GM21526 (cell line): ENCODE results near the gene MAB21L3.
"Not testable (repeated sequence)": the region's sequence is repeated elsewhere in the genome, so short reads cannot be mapped to it uniquely, and the experiment has no call there.

Source experiments
- ATAC-seq: cut with Tn5 transposase; IDR thresholded peaks from one replicate; pipeline ENCODE4 v1.9.1; 2021; ENCODE audit warnings: moderate library complexity; ENCODE audit not compliant: unreplicated experiment, low FRiP score

Gene MAB21L3

GRCh38 chr1:116131866-116132605, 20.8 kb downstream of the MAB21L3 start:
- no peak for ATAC-seq

GRCh38 chr1:116133696-116134475, 22.7 kb downstream of the MAB21L3 start:
- no peak for ATAC-seq

- no peak for ATAC-seq
These were observed 23.2 kb downstream of the MAB21L3 start for GRCh38 chr1:116134476-116134773.

GRCh38 chr1:116138277-116138792, 27.1 kb downstream of the MAB21L3 start:
- ATAC-seq, result no peak

DNA sequence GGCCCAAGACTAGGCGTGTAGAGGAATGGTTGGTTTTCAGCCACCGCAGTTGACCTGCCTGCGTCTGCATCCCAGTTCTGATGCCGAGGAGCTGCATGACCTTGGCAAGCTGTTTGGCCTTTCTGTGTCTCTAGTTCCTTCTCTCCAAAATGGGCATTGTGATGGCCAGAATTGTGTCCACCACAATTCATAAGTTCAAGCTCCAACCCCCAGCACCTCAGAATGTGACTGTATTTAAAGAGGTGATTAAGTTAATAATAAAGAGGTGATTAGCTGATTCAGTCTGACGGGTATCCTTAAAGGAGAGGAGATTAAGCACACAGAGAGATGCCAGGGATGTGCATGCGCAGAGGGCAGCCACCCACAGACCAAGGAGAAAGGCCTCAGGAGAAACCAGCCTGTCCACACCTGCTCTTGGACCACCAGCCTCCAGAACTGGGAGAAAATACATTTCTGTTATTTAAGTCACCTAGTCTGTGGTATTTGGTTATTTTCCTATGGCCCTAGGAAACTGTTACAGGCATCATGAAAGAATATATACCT, 28.5 kb downstream of the MAB21L3 start:
- ATAC-seq, result no peak

DNA sequence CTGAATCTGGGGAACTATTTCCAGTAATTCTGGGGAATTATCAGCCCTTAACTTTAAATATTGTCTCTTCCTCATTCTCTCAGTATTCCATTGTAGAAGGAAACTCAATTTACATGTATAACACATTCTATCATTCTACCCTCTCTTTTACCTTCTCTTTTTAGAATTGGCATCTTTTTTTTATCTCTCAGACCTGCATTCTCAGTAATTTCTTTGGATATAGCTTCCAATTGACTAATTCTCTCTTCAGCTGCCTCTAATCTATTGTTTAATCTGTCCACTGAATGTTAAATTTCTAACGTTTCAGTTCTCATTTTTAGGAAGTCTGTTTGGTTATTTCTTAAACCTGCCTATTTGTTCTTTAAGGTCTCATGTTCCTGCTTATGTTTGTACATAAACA, 33.0 kb downstream of the MAB21L3 start:
- ATAC-seq, result no peak

DNA sequence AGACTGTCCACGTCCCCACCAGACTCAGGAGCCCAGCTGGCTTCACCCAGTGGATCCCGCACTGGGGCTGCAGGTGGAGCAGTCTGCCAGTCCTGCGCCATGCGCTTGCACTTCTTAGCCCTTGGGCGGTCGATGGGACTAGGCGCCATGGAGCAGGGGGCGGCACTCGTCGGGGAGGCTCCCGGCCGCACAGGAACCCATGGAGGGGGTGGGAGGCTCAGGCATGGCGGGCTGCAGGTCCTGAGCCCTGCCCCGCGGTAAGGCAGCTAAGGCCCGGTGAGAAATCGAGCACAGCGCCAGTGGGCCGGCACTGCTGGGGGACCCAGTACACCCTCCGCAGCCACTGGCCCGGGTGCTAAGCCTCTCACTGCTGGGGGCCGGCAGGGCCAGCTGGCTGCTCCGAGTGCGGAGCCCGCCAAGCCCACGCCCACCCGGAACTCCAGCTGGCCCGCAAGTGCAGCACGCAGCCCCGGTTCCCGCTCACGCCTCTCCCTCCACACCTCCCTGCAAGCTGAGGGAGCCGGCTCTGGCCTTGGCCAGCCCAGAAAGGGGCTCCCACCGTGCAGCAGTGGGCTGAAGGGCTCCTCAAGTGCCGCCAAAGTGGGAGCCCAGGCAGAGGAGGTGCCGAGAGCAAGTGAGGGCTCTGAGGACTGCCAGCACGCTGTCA, 35.4 kb downstream of the MAB21L3 start:
- ATAC-seq, result not testable (repeated sequence)

DNA sequence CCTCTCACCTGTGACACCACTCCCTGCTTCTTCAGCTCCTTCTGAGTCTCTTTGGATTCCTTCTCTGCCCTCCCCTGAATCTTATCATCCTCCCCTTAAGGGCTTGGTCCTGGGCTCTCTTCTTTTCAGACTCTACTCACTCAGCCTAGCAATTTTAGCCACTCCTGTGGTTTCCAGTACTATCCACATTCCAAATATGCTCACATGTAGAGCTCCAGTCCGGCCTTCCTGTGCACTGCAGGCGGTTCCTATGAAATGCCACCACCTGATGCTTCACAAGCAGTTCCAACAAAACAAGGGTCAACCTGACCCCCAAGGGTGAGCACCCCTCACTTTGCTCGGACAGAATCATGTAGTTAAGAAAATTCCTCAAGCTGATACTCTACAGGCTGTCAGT, 35.9 kb downstream of the MAB21L3 start:
- ATAC-seq, result no peak

GRCh38 chr1:116147972-116148371, 36.8 kb downstream of the MAB21L3 start:
- no peak for ATAC-seq

- ATAC-seq, result no peak
These were observed 37.8 kb downstream of the MAB21L3 start for GRCh38 chr1:116148967-116149366.

DNA sequence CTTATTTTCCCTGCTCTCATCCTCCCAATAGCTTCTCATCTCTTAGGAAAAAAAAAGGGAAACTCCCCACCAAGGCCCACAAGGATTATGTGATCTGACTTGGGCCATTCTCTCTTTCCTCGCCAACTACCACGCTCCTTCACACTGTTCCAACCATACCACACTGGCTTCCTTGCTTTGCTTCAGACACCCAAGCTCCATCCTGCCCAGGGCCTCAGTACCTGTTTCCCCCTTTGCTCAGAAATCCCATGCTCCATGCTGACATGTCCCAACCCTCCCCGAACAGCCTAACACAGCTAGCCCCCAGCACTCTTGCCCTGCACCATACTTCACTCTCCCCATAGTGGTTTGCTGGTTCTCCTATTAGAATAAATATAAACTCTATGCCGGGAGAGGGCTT, 39.2 kb downstream of the MAB21L3 start:
- ATAC-seq, result no peak

DNA sequence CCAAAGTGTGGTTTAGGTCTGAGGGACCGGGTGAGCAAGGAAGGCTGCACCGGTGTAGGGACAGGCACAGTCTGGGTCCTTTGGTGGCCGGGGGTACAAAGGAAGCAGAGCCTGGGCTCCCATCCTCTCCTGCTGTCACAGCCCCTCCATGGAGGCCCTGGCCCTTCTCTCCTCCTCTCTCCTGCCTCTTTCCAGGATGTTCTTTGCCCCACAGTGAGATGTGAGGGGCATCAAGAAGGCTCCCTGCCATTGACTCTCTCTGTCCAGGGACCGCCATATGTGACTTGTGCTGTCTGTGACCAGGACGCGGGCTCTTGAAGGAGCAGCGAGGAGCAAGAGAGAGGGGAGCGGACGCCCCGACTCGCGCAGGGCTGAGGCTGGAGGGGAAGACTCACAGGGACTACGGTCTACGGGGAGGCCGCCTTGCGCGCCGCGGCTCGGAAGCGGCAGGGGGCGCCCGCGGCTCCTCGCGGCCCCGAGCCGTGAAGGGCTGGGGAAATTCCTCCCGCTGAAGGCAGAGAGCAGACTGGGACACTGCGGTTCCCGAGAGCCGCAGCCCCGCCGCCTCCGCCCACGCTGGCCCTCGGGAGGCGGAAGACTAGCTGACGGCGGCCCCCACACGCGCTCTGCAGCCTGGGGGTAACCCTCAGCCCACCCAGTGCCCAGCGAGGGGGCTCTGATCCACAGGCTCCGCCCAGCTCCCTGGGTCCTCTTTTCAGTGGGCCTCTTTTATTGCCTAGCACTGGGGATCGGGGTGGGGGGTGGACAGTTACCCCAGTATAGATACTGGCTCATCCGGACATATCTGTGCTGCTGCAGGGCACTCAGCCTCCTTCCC, 40.8 kb downstream of the MAB21L3 start:
- ATAC-seq, result peak; percentile 93

GRCh38 chr1:116152577-116152943, 41.4 kb downstream of the MAB21L3 start:
- ATAC-seq, result no peak

GRCh38 chr1:116152950-116153691, 41.9 kb downstream of the MAB21L3 start:
- no peak for ATAC-seq

GRCh38 chr1:116153692-116154031, 42.5 kb downstream of the MAB21L3 start:
- no peak for ATAC-seq

- no peak for ATAC-seq
These were observed 43.3 kb downstream of the MAB21L3 start for GRCh38 chr1:116154536-116154935.

DNA sequence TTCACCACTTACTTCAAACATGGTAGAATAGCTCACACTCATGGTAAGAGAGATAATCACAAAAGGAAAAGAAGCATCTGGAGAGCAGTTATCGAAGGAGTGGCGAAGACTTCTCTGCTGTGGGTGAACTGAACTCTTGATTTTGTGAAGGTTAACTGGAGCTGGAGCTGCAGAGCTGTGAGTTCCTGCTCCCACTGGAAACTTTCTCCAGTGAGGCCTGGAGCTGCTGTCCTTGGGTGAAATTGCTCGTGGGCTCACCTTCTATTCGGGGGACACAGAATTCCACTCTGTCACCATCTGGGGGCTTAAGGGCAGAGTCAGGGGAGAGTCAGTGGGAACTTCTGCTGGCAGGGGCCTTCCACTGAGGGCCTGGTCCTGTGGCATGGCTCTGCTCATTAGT, 45.9 kb downstream of the MAB21L3 start:
- no peak for ATAC-seq

- no peak for ATAC-seq
These were observed 48.0 kb downstream of the MAB21L3 start for GRCh38 chr1:116159177-116159576.

DNA sequence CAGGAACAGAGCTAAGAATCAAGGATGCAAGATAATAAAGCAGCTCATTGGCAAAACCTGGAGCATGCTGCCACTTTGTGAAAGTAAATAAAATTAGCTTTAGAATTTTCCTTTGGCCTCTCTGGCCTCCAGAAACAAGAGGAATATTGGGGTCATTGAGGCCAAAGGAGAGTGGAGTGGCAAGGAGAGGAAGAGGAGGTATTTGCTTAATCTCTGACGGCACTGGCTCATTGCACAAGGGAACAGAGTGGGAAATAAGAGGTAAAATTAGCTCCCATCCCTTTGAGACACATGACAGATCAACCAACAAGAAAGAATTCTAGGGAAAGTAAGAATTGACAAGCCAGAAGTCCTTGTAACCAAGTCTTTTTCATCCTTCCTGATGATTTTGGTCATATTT, 48.4 kb downstream of the MAB21L3 start:
- no peak for ATAC-seq

GRCh38 chr1:116161390-116161789, 50.2 kb downstream of the MAB21L3 start:
- no peak for ATAC-seq
